T1000 (cell line): ENCODE measurements around the gene CCT6A.
A peak's percentile ranks its signal among the peaks of the same experiment; 100 is the strongest.
"Not testable (repeated sequence)": the region's sequence is repeated elsewhere in the genome, so short reads cannot be mapped to it uniquely, and the experiment has no call there.

ENCODE experiments used
- DNase-seq: peaks from one replicate; lab custom pipeline; 2025; ENCODE audit warnings: mixed read lengths; lab: John Stamatoyannopoulos, UW

CCT6A gene, protein sequence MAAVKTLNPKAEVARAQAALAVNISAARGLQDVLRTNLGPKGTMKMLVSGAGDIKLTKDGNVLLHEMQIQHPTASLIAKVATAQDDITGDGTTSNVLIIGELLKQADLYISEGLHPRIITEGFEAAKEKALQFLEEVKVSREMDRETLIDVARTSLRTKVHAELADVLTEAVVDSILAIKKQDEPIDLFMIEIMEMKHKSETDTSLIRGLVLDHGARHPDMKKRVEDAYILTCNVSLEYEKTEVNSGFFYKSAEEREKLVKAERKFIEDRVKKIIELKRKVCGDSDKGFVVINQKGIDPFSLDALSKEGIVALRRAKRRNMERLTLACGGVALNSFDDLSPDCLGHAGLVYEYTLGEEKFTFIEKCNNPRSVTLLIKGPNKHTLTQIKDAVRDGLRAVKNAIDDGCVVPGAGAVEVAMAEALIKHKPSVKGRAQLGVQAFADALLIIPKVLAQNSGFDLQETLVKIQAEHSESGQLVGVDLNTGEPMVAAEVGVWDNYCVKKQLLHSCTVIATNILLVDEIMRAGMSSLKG

GRCh38 chr7:56051339-56052191, at the start of gene CCT6A, which contains the start of gene PSPH:
Gene CCT6A, plus strand, starts transcription at chr7:56051765. Its CDS starts 84 bp downstream, at chr7:56051849.
Gene PSPH, minus strand, starts transcription at chr7:56051444. Its CDS starts 30,232 bp downstream, at chr7:56021212.
- peak; percentile 97 for DNase-seq

GRCh38 chr7:56003749-56004148, 47.8 kb upstream of the CCT6A start:
- no peak for DNase-seq

GRCh38 chr7:56007167-56007652, 44.4 kb upstream of the CCT6A start:
- DNase-seq, result no peak

DNA sequence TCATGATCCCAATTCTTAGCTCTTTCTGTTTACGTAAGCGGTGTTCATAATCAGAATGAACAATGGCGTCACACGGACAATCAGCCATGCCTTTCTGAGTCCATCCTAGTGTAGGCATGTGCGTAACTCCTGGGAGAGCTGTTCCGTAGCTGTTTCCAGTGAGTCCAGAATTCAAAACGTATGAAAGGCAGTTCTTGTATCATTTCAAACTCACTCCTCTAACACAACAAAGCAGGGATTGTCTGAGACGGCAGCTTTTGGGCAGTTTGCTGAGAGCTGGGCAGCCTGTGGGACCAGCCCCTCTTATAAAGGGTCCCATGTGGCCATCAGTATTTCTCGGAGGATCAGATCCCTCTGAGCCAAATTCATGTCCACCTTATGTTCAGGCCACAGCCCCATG, 43.7 kb upstream of the CCT6A start:
- no peak for DNase-seq

- no peak for DNase-seq
These were observed 41.9 kb upstream of the CCT6A start for GRCh38 chr7:56009695-56010094.

- not testable (repeated sequence) for DNase-seq
These were observed 34.5 kb upstream of the CCT6A start for GRCh38 chr7:56017015-56017414.

GRCh38 chr7:56019501-56019900, 32.1 kb upstream of the CCT6A start:
- no peak for DNase-seq

DNA sequence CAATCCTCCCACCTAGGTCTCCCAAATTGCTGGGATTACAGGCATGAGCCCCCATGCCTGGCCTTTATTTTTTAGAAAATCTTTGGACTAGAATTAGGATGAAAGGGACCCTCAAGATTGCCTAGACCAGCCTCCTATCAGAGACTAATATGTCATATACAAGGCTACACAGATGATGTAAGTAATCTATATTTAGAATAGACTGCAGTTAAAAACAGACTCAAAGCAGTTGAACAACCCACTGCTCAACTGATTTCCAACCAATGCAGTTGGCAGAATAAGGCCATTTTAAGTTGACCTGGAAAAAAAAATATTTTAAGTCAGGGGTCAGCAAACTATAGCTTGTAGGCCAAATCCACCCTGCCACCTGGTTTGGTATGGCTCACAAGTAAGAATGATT, 28.1 kb upstream of the CCT6A start:
- DNase-seq, result no peak

GRCh38 chr7:56026538-56026937, 25.0 kb upstream of the CCT6A start:
- no peak for DNase-seq

DNA sequence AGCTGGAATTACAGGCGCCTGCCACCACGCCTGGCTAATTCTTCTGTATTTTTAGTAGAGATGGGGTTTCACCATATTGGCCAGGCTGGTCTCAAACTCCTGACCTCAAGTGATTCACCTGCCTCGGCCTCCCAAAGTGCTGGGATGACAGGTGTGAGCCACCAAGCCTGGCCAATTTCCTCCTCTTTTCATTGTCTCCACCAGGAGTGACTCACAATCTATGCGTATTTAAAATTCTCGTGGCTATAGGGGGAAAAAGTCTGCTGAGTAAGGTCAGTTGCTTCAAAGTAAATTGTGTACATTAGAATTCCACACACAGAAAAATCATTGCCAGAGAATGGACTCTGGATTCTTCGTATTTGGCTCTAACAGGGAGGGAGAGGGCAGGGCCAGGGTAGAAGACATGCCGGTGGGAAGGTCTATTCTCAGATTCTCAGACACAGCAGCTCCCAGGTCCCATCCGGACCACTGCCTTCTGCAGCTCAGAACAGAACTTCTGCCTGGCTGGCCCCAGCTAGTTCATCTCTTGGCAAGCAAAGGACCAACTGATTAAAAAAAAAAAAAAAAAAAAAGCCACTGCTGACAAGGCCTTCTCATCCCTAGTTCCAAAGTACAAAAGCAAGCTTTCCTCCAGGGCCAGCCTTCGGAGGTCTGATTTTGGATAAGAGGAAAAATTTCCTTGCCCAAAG, 22.5 kb upstream of the CCT6A start:
- no peak for DNase-seq

- DNase-seq, result no peak
These were observed 21.2 kb upstream of the CCT6A start for GRCh38 chr7:56030340-56030739.

DNA sequence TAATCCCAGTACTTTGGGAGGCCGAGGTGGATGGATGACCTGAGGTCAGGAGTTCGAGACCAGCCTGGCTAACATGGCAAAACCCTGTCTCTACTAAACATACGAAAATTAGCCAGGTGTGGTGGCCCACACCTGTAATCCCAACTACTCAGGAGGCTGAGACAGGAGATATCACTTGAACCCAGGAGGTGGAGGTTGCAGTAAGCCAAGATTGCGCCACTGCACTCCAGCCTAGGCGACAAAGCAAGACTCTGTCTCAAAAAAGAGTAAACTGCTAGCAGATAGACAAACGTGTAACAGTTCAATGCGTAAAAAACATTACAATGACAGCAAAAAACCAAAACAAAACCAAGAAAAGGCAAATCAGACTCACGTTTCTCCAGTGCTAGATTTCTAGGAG, 20.0 kb upstream of the CCT6A start:
- DNase-seq, result not testable (repeated sequence)

DNA sequence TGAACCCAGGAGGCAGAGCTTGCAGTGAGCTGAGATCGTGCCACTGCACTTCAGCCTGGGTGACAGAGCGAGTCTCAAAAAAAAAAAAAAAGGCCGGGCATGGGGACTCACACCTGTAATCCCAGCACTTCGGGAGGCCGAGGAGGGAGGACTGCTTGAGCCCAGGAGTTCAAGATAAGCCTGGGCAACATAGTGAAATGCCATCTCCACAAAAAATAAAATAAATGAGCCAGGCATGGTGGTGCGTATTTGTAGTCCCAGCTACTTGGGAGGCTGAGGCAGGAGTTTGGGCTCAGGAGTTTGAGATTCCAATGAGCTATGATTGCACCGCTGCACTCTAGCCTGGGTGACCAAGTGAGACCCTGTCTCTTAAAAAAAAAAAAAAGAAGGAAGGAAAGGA, 19.0 kb upstream of the CCT6A start:
- DNase-seq, result not testable (repeated sequence)

- DNase-seq, result peak; percentile 49
These were observed 17.7 kb upstream of the CCT6A start for GRCh38 chr7:56033671-56034432.

DNA sequence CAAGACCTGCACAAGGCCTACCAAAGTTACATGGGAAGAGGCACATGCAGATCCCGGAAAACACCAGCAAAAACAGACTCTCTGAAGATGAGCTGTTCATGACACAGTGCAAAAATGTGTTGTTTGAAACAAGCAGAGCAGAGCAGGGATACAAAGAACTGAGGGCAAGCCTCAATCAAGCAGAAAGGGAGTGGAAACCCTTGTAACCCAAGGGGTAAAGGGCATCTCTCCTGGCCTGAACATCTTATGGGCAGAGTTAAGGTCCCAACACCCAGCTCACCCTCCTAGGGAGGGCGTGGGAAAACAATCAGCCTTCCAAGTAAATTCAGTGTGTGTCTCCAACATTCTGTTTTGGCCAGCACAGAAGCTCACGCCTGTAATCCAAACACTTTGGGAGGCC, 10.8 kb upstream of the CCT6A start:
- DNase-seq, result no peak

DNA sequence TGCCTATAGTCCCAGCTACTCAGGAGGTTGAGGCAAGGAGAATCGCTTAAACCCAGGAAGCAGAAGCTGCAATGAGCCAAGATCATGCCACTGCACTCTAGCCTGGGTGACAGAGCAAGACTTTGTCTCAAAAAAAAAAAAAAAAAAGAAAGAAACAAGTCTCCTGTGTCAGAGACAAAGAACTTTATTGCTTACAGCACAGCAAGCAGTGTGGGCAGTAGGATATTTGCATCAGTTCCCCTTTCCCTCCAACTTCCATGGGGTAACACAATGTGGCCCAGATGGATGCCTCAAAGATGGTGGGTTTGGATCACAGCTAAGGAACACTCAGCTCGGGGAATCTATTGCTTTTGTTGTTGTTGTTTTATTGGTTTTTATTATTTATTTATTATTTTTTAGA, 5.8 kb upstream of the CCT6A start:
- not testable (repeated sequence) for DNase-seq

- DNase-seq, result no peak
These were observed 4.7 kb upstream of the CCT6A start for GRCh38 chr7:56046721-56047445.

- not testable (repeated sequence) for DNase-seq
These were observed 4.0 kb upstream of the CCT6A start for GRCh38 chr7:56047446-56048116.

GRCh38 chr7:56048245-56048644, 3.3 kb upstream of the CCT6A start:
- DNase-seq, result no peak

- not testable (repeated sequence) for DNase-seq
These were observed 2.8 kb upstream of the CCT6A start for GRCh38 chr7:56048763-56049162.
